BLaER1 (cell line): ENCODE data around the gene GNG8.

Experiments used
- H3K27ac ChIP-seq: shearing (Covaris generic); formaldehyde crosslinking; 2 replicates; pipeline ENCODE4 v1.8.1; 2022
- H3K27me3 ChIP-seq: shearing (Covaris generic); formaldehyde crosslinking; 2 replicates; pipeline ENCODE4 v1.8.1; 2022
- H3K36me3 ChIP-seq: shearing (Covaris generic); formaldehyde crosslinking; 2 replicates; pipeline ENCODE4 v1.8.1; 2022
- H3K4me1 ChIP-seq: shearing (Covaris generic); formaldehyde crosslinking; 2 replicates; pipeline ENCODE4 v1.8.1; 2022
- H3K4me2 ChIP-seq: shearing (Covaris generic); formaldehyde crosslinking; 2 replicates; pipeline ENCODE4 v1.8.1; 2022
- H3K4me3 ChIP-seq: shearing (Covaris generic); formaldehyde crosslinking; 2 replicates; pipeline ENCODE4 v1.8.1; 2022
- H3K9ac ChIP-seq: shearing (Covaris generic); formaldehyde crosslinking; 2 replicates; pipeline ENCODE4 v1.8.1; 2022
- H3K9me3 ChIP-seq: shearing (Covaris generic); formaldehyde crosslinking; 2 replicates; pipeline ENCODE4 v1.8.1; 2022
- H4K20me1 ChIP-seq: shearing (Covaris generic); formaldehyde crosslinking; 2 replicates; pipeline ENCODE4 v1.8.1; 2022
- Cebpa-rat ChIP-seq: shearing (Covaris generic); IDR thresholded peaks from 2 replicates; pipeline ENCODE4 v1.8.1; 2022

Gene GNG8

GRCh38 chr19:46635920-46636761, at the start of gene GNG8:
Gene GNG8 (minus strand): TSS chr19:46636202. CDS start chr19:46634682, 1,520 bp downstream.
- Histone ChIP-seq H3K4me1 (peaks cover 50% of the 10 kb centered on the region), H3K9me3 (no peaks in the 10 kb centered on the region), H3K9ac (no peak within 1 kb of the TSS), H3K4me2 (peak within 1 kb of the TSS; percentile 84), H3K27me3 (peaks cover 59% of the 10 kb centered on the region), H3K27ac (no peak within 1 kb of the TSS), H4K20me1 (no peaks in the 10 kb centered on the region), H3K4me3 (no peak within 1 kb of the TSS; the same call in 1 of the 2 replicates), H3K36me3 (no peaks in the 10 kb centered on the region)
- TF ChIP-seq Cebpa-rat: no peak

GRCh38 chr19:46685189-46685588, 49.2 kb upstream of the GNG8 start:
- peaks cover 50% of the 10 kb centered on the region; the same call in 1 of the 2 replicates for H4K20me1 ChIP-seq
- peaks cover 100% of the 10 kb centered on the region for H3K36me3 ChIP-seq

GRCh38 chr19:46678110-46678732, 42.2 kb upstream of the GNG8 start:
- no peak for TF ChIP-seq Cebpa-rat
- no peaks in the 10 kb centered on the region for H3K9me3 ChIP-seq
- no peak overlapping the region for H3K27ac ChIP-seq
- peaks cover 76% of the 10 kb centered on the region for H4K20me1 ChIP-seq
- H3K27me3 ChIP-seq: no peaks in the 10 kb centered on the region
- H3K4me1 ChIP-seq: no peaks in the 10 kb centered on the region
- H3K9ac ChIP-seq: no peak overlapping the region
- H3K4me3 ChIP-seq: no peak overlapping the region
- H3K36me3 ChIP-seq: peaks cover 100% of the 10 kb centered on the region
- no peak overlapping the region for H3K4me2 ChIP-seq

More at GRCh38 chr19:46685189-46685588, 49.2 kb upstream of the GNG8 start:
- Histone ChIP-seq H3K4me3 (no peak overlapping the region), H3K27ac (no peak overlapping the region), H3K27me3 (no peaks in the 10 kb centered on the region), H3K4me2 (no peak overlapping the region), H3K4me1 (no peaks in the 10 kb centered on the region), H3K9ac (no peak overlapping the region), H3K9me3 (no peaks in the 10 kb centered on the region)
- no peak for TF ChIP-seq Cebpa-rat

GRCh38 chr19:46674416-46675178, 38.6 kb upstream of the GNG8 start:
- Histone ChIP-seq H3K36me3 (peaks cover 83% of the 10 kb centered on the region), H3K27ac (no peak overlapping the region), H3K9ac (no peak overlapping the region), H4K20me1 (peaks cover 65% of the 10 kb centered on the region), H3K9me3 (no peaks in the 10 kb centered on the region), H3K4me2 (no peak overlapping the region), H3K27me3 (no peaks in the 10 kb centered on the region), H3K4me1 (no peaks in the 10 kb centered on the region), H3K4me3 (no peak overlapping the region)
- no peak for TF ChIP-seq Cebpa-rat

- H3K36me3 ChIP-seq: peaks cover 45% of the 10 kb centered on the region
- no peak for TF ChIP-seq Cebpa-rat
- peaks cover 28% of the 10 kb centered on the region for H4K20me1 ChIP-seq
- no peak overlapping the region for H3K4me2 ChIP-seq
- H3K9me3 ChIP-seq: no peaks in the 10 kb centered on the region
- no peak overlapping the region for H3K4me3 ChIP-seq
- H3K9ac ChIP-seq: no peak overlapping the region
- no peaks in the 10 kb centered on the region for H3K27me3 ChIP-seq
- H3K4me1 ChIP-seq: no peaks in the 10 kb centered on the region
- no peak overlapping the region for H3K27ac ChIP-seq
Measured at GRCh38 chr19:46670813-46671212, 34.8 kb upstream of the GNG8 start.

GRCh38 chr19:46668662-46669061, 32.7 kb upstream of the GNG8 start:
- H3K36me3 ChIP-seq: peaks cover 23% of the 10 kb centered on the region
- 0 out of 2 replicates have a peak, but pooled peaks have one; percentile 8 for TF ChIP-seq Cebpa-rat
- no peaks in the 10 kb centered on the region for H3K9me3 ChIP-seq
- H3K4me2 ChIP-seq: no peak overlapping the region
- H3K27me3 ChIP-seq: no peaks in the 10 kb centered on the region
- no peak overlapping the region for H3K4me3 ChIP-seq
- H4K20me1 ChIP-seq: peaks cover 6% of the 10 kb centered on the region
- H3K4me1 ChIP-seq: no peaks in the 10 kb centered on the region
- H3K27ac ChIP-seq: no peak overlapping the region
- H3K9ac ChIP-seq: no peak overlapping the region

- no peak overlapping the region for H3K27ac ChIP-seq
- H3K9me3 ChIP-seq: no peaks in the 10 kb centered on the region
- peaks cover 12% of the 10 kb centered on the region for H3K4me1 ChIP-seq
- no peaks in the 10 kb centered on the region for H3K27me3 ChIP-seq
- H3K4me3 ChIP-seq: no peak overlapping the region
- H3K4me2 ChIP-seq: no peak overlapping the region
- no peak for TF ChIP-seq Cebpa-rat
- H3K9ac ChIP-seq: no peak overlapping the region
- H4K20me1 ChIP-seq: no peaks in the 10 kb centered on the region
- H3K36me3 ChIP-seq: no peaks in the 10 kb centered on the region
Measured at GRCh38 chr19:46665072-46665471, 29.1 kb upstream of the GNG8 start.

- no peak for TF ChIP-seq Cebpa-rat
- H3K4me3 ChIP-seq: peak overlapping the region; percentile 63
- H3K4me2 ChIP-seq: peak overlapping the region; percentile 89
- H3K9ac ChIP-seq: peak overlapping the region; percentile 67
- no peaks in the 10 kb centered on the region for H3K27me3 ChIP-seq
- no peaks in the 10 kb centered on the region for H3K9me3 ChIP-seq
- H3K27ac ChIP-seq: peak overlapping the region; percentile 55; the same call in 1 of the 2 replicates
- no peaks in the 10 kb centered on the region for H4K20me1 ChIP-seq
- H3K36me3 ChIP-seq: no peaks in the 10 kb centered on the region
- peaks cover 28% of the 10 kb centered on the region for H3K4me1 ChIP-seq
Measured at GRCh38 chr19:46661735-46662592, 26.0 kb upstream of the GNG8 start.
